Hepatocyte (in vitro differentiated cells): ENCODE results near the gene GCH1. TPM values are rescaled to one million over a fixed set of nuclear protein-coding genes. Genes with fewer than 3 reads are reported as not detected.
"Not testable (repeated sequence)": the region's sequence is repeated elsewhere in the genome, so short reads cannot be mapped to it uniquely, and the experiment has no call there.

Experiments used
- DNase-seq: peaks from one replicate; pipeline ENCODE4 v3.0.0-alpha.2; 2016; ENCODE audit warnings: low spot score
- H2AFZ ChIP-seq: fragments of 200-600 bp; sonication (generic); 2 replicates; pipeline ENCODE4 v1.6.0; 2016; ENCODE audit warnings: antibody characterized with exemption, mild to moderate bottlenecking
- H3K27ac ChIP-seq: fragments of 200-600 bp; sonication (generic); 2 replicates; pipeline ENCODE4 v1.5.1; 2016; ENCODE audit warnings: mild to moderate bottlenecking
- H3K27me3 ChIP-seq: fragments of 200-600 bp; sonication (generic); 2 replicates; pipeline ENCODE4 v1.6.1; 2016
- H3K36me3 ChIP-seq: fragments of 200-600 bp; sonication (generic); replicated peaks from 2 replicates; pipeline ENCODE4 v1.5.1; 2016; ENCODE audit warnings: low read depth; ENCODE audit not compliant: insufficient read depth
- H3K4me1 ChIP-seq: fragments of 200-600 bp; sonication (generic); 2 replicates; pipeline ENCODE4 v1.5.1; 2016; ENCODE audit warnings: mild to moderate bottlenecking, moderate library complexity; ENCODE audit not compliant: insufficient read depth
- H3K4me2 ChIP-seq: fragments of 200-600 bp; sonication (generic); 2 replicates; pipeline ENCODE4 v1.6.0; 2016
- H3K4me3 ChIP-seq: fragments of 200-600 bp; sonication (generic); 2 replicates; pipeline ENCODE4 v1.5.1; 2016; ENCODE audit warnings: mild to moderate bottlenecking
- H3K79me2 ChIP-seq: fragments of 200-600 bp; sonication (generic); 2 replicates; pipeline ENCODE4 v1.6.0; 2017; ENCODE audit warnings: mild to moderate bottlenecking
- H3K9me2 ChIP-seq: fragments of 200-600 bp; sonication (generic); replicated peaks from 2 replicates; pipeline ENCODE4 v1.6.0; 2017; ENCODE audit warnings: mild to moderate bottlenecking; ENCODE audit not compliant: insufficient read depth
- H3K9me3 ChIP-seq: fragments of 200-600 bp; sonication (generic); 2 replicates; pipeline ENCODE4 v1.5.1; 2016; ENCODE audit warnings: low read depth, mild to moderate bottlenecking
- H4K20me1 ChIP-seq: fragments of 200-600 bp; sonication (generic); 2 replicates; pipeline ENCODE4 v1.6.0; 2016; ENCODE audit warnings: mild to moderate bottlenecking; ENCODE audit not compliant: insufficient read depth, poor library complexity, severe bottlenecking
- EZH2 ChIP-seq: fragments of 200-600 bp; sonication (generic); IDR thresholded peaks from 2 replicates; pipeline ENCODE4 v1.6.1; 2016; ENCODE audit warnings: antibody characterized with exemption, mild to moderate bottlenecking, borderline replicate concordance
- EZH2phosphoT487 ChIP-seq: fragments of 200-600 bp; sonication (generic); IDR thresholded peaks from one replicate; pipeline ENCODE4 v1.6.1; 2018; ENCODE audit warnings: antibody characterized with exemption, mild to moderate bottlenecking, low read depth, moderate library complexity; ENCODE audit not compliant: unreplicated experiment, severe bottlenecking
- WGBS: methylation state at CpG from one replicate; pipeline ENCODE4 v1.1.6; 2016; ENCODE audit warnings: low lambda C conversion rate; ENCODE audit errors: missing lambda C conversion rate; 5-methylcytosine and 5-hydroxymethylcytosine counted together
- polyA plus RNA-seq: library from polyadenylated mRNA; unstranded; fragments of >200 nt; fragmentation: Nextera tagmentation; extraction: Ambion mirVana; gene quantifications from 2 replicates; pipeline ENCODE4 v1.2.1, GENCODE V29; 2016
- total RNA-seq: library from RNA; depleted of rRNA; stranded (reverse); fragments of >200 nt; gene quantifications from 2 replicates; pipeline ENCODE4 v1.2.3, GENCODE V29; 2014
- TF ChIP-seq, protein P1 (sequence below): fragments of 200-600 bp; sonication (generic); IDR thresholded peaks from 2 replicates; pipeline ENCODE4 v1.5.1; 2016; ENCODE audit warnings: antibody characterized with exemption, mild to moderate bottlenecking; ENCODE audit not compliant: poor library complexity

The GCH1 gene
- total and polyA plus RNA-seq, 2 experiments from 2014 or later = 19.3 to 29.9 TPM

GRCh38 chr14:54899573-54899972, 3.1 kb downstream of the GCH1 start:
- no peak overlapping the region for H3K4me2 ChIP-seq
- H3K9me2 ChIP-seq = no peaks in the 10 kb centered on the region
- TF ChIP-seq, protein P1, sequence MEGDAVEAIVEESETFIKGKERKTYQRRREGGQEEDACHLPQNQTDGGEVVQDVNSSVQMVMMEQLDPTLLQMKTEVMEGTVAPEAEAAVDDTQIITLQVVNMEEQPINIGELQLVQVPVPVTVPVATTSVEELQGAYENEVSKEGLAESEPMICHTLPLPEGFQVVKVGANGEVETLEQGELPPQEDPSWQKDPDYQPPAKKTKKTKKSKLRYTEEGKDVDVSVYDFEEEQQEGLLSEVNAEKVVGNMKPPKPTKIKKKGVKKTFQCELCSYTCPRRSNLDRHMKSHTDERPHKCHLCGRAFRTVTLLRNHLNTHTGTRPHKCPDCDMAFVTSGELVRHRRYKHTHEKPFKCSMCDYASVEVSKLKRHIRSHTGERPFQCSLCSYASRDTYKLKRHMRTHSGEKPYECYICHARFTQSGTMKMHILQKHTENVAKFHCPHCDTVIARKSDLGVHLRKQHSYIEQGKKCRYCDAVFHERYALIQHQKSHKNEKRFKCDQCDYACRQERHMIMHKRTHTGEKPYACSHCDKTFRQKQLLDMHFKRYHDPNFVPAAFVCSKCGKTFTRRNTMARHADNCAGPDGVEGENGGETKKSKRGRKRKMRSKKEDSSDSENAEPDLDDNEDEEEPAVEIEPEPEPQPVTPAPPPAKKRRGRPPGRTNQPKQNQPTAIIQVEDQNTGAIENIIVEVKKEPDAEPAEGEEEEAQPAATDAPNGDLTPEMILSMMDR = no peak
- TF ChIP-seq EZH2phosphoT487 (no peak), EZH2 (no peak)
- DNase-seq = no peak
- H3K4me1 ChIP-seq = no peaks in the 10 kb centered on the region
- no peaks in the 10 kb centered on the region for H3K36me3 ChIP-seq
- H3K4me3 ChIP-seq = no peak overlapping the region
- no peaks in the 10 kb centered on the region for H3K9me3 ChIP-seq
- H4K20me1 ChIP-seq = no peaks in the 10 kb centered on the region
- H3K27ac ChIP-seq = no peak overlapping the region
- 94% methylated on average over 5 of the region's 5 CpGs for WGBS
- peaks cover 7% of the 10 kb centered on the region for H3K27me3 ChIP-seq
- peaks cover 29% of the 10 kb centered on the region for H3K79me2 ChIP-seq
- H2AFZ ChIP-seq = no peak overlapping the region

DNA sequence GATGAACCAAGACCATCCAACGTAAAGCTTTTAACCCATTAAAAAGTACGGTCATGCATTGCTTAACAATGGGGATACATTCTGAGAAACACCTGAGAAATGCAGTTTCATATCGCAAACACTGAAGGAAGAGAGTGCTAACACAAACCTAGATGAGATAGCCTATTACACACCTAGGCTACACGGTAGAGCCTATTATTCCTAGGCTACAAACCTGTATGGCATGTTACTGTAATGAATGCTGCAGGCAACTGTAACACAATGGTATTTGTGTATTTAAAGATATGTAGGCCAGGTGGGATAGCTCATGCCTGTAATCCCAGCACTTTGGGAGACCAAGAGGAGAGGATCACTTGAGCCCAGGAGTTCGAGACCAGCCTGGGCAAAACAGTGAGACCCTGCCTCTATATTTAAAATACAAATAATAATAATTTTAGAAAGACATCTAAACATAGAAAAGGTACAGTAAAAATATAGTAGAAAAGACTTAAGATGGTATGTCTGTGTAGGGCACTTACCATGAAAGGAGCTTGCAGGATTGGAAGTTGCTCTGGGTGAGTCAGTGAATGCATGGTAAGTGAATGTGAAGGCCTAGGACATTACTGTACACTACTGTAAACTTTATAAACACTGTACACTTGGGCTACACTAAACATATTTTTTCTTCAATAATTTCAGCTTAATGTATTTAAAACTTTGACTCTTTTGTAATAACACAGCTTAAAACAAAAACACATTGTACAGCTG, 4.6 kb downstream of the GCH1 start:
- not testable (repeated sequence) for H3K36me3 ChIP-seq, H4K20me1 ChIP-seq, H3K9me3 ChIP-seq, H3K4me2 ChIP-seq, H3K27me3 ChIP-seq, H2AFZ ChIP-seq, DNase-seq, H3K27ac ChIP-seq, H3K4me3 ChIP-seq, H3K9me2 ChIP-seq, H3K4me1 ChIP-seq
- peaks cover 32% of the 10 kb centered on the region for H3K79me2 ChIP-seq
- 94% methylated on average over 5 of the region's 5 CpGs for WGBS

DNA sequence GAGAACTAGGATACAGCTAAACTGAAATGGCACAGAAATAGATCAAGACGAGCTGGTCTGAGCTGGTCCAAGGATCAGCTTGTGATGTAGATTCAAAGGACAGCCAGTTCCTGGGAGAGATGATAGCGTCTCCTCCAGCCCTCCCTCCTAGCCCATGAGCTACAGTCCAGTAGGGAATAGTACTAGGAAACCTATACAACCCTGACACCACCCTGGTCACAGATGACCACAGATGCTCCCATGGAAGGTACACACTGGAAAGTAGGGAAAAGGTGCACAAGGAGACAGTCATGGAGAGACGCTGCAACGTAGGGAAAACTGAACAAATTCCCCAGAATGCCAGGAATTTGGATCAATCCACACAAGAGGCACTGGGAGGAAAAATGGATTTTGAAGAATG, 6.9 kb downstream of the GCH1 start:
- Histone ChIP-seq H2AFZ (no peak overlapping the region), H3K9me2 (no peaks in the 10 kb centered on the region), H3K36me3 (no peaks in the 10 kb centered on the region), H3K4me3 (no peak overlapping the region), H3K4me2 (no peak overlapping the region), H3K27ac (no peak overlapping the region), H4K20me1 (no peaks in the 10 kb centered on the region), H3K9me3 (no peaks in the 10 kb centered on the region), H3K4me1 (no peaks in the 10 kb centered on the region), H3K27me3 (no peaks in the 10 kb centered on the region), H3K79me2 (peaks cover 40% of the 10 kb centered on the region)
- DNase-seq = no peak
- 79% methylated on average over 4 of the region's 4 CpGs for WGBS
- TF ChIP-seq EZH2phosphoT487 = no peak
- TF ChIP-seq, protein P1 = no peak
- no peak for TF ChIP-seq EZH2

- H2AFZ ChIP-seq = no peak overlapping the region
- DNase-seq = no peak
- no peak overlapping the region for H3K27ac ChIP-seq
- WGBS = 65% methylated on average over 3 of the region's 3 CpGs
- no peaks in the 10 kb centered on the region for H3K4me1 ChIP-seq
- H3K9me2 ChIP-seq = no peaks in the 10 kb centered on the region
- no peak overlapping the region for H3K4me2 ChIP-seq
- H3K79me2 ChIP-seq = peaks cover 37% of the 10 kb centered on the region
- H3K4me3 ChIP-seq = no peak overlapping the region
- no peaks in the 10 kb centered on the region for H3K27me3 ChIP-seq
- H3K36me3 ChIP-seq = no peaks in the 10 kb centered on the region
- H3K9me3 ChIP-seq = no peaks in the 10 kb centered on the region
- H4K20me1 ChIP-seq = no peaks in the 10 kb centered on the region
- TF ChIP-seq, protein P1 = no peak
Measured at GRCh38 chr14:54894995-54895394, 7.6 kb downstream of the GCH1 start.
